ENCODE results near the gene PDILT.

DNA sequence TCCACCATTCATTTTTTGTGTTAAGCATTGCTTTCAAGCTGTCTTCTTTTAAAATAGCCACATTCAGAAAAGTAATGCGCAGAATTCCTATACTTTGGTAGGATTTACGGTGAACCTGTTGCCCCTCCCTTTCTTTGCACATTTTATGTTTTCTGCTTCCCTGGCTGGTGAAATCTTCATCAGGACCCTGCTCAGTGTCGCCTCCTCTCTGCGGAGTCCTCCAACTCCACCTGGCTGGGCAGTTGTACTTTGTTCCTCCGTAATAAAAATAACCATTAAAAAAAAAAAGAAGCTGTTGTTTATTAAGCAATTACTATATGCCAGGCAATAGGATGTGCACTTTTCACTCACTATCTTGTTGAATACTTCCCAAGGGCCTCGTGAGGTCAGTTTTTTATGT, 54.9 kb downstream of the PDILT start:
- TF ChIP-seq, protein P1, sequence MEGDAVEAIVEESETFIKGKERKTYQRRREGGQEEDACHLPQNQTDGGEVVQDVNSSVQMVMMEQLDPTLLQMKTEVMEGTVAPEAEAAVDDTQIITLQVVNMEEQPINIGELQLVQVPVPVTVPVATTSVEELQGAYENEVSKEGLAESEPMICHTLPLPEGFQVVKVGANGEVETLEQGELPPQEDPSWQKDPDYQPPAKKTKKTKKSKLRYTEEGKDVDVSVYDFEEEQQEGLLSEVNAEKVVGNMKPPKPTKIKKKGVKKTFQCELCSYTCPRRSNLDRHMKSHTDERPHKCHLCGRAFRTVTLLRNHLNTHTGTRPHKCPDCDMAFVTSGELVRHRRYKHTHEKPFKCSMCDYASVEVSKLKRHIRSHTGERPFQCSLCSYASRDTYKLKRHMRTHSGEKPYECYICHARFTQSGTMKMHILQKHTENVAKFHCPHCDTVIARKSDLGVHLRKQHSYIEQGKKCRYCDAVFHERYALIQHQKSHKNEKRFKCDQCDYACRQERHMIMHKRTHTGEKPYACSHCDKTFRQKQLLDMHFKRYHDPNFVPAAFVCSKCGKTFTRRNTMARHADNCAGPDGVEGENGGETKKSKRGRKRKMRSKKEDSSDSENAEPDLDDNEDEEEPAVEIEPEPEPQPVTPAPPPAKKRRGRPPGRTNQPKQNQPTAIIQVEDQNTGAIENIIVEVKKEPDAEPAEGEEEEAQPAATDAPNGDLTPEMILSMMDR (IDR thresholded peaks at IDR 0.05; ENCODE audit: insufficient read depth, low read length): no peak
- no peak for TF ChIP-seq GABPA (IDR thresholded peaks at IDR 0.05; ENCODE audit: low read depth)

All from HL-60 (cell line).